Calu3 (cell line): ENCODE results near the gene EFCAB9. TPM values are rescaled to one million over a fixed set of nuclear protein-coding genes. Genes with fewer than 3 reads are reported as not detected.
"Not testable (repeated sequence)": the region's sequence is repeated elsewhere in the genome, so short reads cannot be mapped to it uniquely, and the experiment has no call there.

ENCODE experiments used
- BruUV-seq: library from RNA; stranded (reverse); fragments of 400-500 nt; replicated peaks from 2 replicates; lab custom pipeline; 2021; lab: Mats Ljungman, UMichigan
- CTCF ChIA-PET: fragments of 300-600 bp; sonication (Branson Sonifier 250); formaldehyde crosslinking; loops from one replicate; lab custom pipeline; 2022; ENCODE audit warnings: antibody characterized with exemption; lab: Charles Lee
- DNase-seq: peaks from one replicate; pipeline ENCODE4 v3.0.0; 2022
- H3K27ac Mint-ChIP-seq: one replicate; pipeline ENCODE4 v1.8.0; 2022; ENCODE audit warnings: mixed read lengths; ENCODE audit not compliant: unreplicated experiment
- H3K27me3 Mint-ChIP-seq: one replicate; pipeline ENCODE4 v1.8.0; 2022; ENCODE audit warnings: mixed read lengths; ENCODE audit not compliant: unreplicated experiment
- H3K36me3 Mint-ChIP-seq: one replicate; pipeline ENCODE4 v1.8.0; 2022; ENCODE audit warnings: mild to moderate bottlenecking, moderate library complexity, mixed read lengths; ENCODE audit not compliant: insufficient read depth, unreplicated experiment
- H3K4me1 Mint-ChIP-seq: one replicate; pipeline ENCODE4 v1.8.0; 2022; ENCODE audit warnings: mild to moderate bottlenecking, low read depth, mixed read lengths; ENCODE audit not compliant: unreplicated experiment
- H3K4me3 Mint-ChIP-seq: one replicate; pipeline ENCODE4 v1.8.0; 2022; ENCODE audit warnings: mild to moderate bottlenecking, low read depth, moderate library complexity, mixed read lengths; ENCODE audit not compliant: unreplicated experiment
- H3K9me3 Mint-ChIP-seq: one replicate; pipeline ENCODE4 v1.8.0; 2022; ENCODE audit warnings: low read depth, mixed read lengths; ENCODE audit not compliant: unreplicated experiment
- intact Hi-C: fragments of 100-400 bp; cut with micrococcal nuclease; formaldehyde crosslinking; loops from one replicate; pipeline ENCODE4 v1.10.0; 2022; ENCODE audit not compliant: unreplicated experiment
- total RNA-seq: library from RNA; stranded (reverse); gene quantifications from 2 replicates; pipeline ENCODE4 v1.2.3, GENCODE V29; 2022
- TF ChIP-seq, protein P1 (sequence below): fragments of 200-600 bp; IDR thresholded peaks from one replicate; pipeline ENCODE4 v1.8.0; 2022; ENCODE audit warnings: antibody characterized with exemption; ENCODE audit not compliant: unreplicated experiment

The EFCAB9 gene
- total RNA-seq, 1 experiment from 2014 or later: not detected

DNA sequence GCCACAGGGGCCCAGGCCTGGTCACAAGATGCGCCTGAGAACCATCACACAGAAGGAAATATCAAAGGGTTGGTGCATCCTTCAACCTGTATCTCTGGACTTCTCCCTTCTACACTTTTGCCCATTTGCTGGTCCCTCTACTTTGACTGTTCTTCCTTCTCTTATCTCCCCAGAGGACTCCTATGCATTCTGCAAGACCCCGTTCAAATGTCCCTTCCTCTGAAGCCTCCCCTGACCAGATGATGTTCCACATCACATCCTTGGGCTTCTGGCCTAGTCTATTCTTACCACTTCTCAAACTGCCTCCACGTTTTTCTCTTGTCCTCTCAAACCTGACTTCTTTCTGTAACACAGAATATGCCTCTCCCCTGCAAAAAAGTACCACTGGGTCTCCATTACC is 40.3 kb upstream of the EFCAB9 start:
- H3K4me1 Mint-ChIP-seq: peaks cover 7% of the 10 kb centered on the region

GRCh38 chr5:172155101-172155500 is 38.9 kb upstream of the EFCAB9 start:
- DNase-seq, H3K36me3 Mint-ChIP-seq, H3K9me3 Mint-ChIP-seq, H3K4me1 Mint-ChIP-seq, H3K27ac Mint-ChIP-seq, intact Hi-C loops, H3K27me3 Mint-ChIP-seq, H3K4me3 Mint-ChIP-seq, BruUV-seq: not testable (repeated sequence)
- CTCF ChIA-PET: interaction anchor here (0.7 kb wide), 1 partner anchor 492 kb away, joined by 3 read pairs; no protein-coding TSS in a partner anchor

More for the DNA sequence above, 40.3 kb upstream of the EFCAB9 start:
- CTCF ChIA-PET: no interaction called here
- BruUV-seq: no TSS peak
- no peak overlapping the region for H3K27ac Mint-ChIP-seq
- TF ChIP-seq, protein P1, sequence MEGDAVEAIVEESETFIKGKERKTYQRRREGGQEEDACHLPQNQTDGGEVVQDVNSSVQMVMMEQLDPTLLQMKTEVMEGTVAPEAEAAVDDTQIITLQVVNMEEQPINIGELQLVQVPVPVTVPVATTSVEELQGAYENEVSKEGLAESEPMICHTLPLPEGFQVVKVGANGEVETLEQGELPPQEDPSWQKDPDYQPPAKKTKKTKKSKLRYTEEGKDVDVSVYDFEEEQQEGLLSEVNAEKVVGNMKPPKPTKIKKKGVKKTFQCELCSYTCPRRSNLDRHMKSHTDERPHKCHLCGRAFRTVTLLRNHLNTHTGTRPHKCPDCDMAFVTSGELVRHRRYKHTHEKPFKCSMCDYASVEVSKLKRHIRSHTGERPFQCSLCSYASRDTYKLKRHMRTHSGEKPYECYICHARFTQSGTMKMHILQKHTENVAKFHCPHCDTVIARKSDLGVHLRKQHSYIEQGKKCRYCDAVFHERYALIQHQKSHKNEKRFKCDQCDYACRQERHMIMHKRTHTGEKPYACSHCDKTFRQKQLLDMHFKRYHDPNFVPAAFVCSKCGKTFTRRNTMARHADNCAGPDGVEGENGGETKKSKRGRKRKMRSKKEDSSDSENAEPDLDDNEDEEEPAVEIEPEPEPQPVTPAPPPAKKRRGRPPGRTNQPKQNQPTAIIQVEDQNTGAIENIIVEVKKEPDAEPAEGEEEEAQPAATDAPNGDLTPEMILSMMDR: no peak
- no peaks in the 10 kb centered on the region for H3K9me3 Mint-ChIP-seq
- no peak for DNase-seq
- H3K36me3 Mint-ChIP-seq: peaks cover 4% of the 10 kb centered on the region
- no peaks in the 10 kb centered on the region for H3K27me3 Mint-ChIP-seq
- H3K4me3 Mint-ChIP-seq: no peak overlapping the region
- intact Hi-C loops: no loop called here

DNA sequence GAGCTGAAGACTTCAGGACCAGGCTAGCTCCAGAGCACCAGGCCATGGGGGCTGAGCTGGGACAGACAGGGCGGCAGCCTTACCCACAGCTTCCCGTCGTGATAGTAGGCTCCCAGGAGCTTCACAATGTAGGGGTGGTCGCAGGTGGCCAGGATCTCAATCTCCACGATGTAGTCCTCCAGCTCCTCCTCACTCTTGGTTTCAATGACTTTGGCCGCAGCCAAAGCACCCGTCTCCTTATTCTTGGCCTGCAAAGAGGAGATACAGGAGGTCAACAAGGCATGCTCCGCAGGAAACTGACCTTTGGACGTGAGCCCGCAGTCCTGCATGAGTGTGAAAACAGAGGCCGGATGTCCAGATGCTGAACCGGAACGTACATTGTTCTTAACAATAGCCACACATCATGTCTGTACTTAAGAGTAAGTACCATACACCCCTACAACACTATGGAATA is 37.4 kb upstream of the EFCAB9 start:
- Mint-ChIP-seq H3K9me3 (no peaks in the 10 kb centered on the region), H3K27ac (no peak overlapping the region), H3K27me3 (no peaks in the 10 kb centered on the region), H3K36me3 (peaks cover 7% of the 10 kb centered on the region), H3K4me3 (no peak overlapping the region), H3K4me1 (peaks cover 11% of the 10 kb centered on the region)
- CTCF ChIA-PET: interaction anchor here (0.8 kb wide), 1 partner anchor 12 kb away, joined by 4 read pairs; no protein-coding TSS in a partner anchor
- intact Hi-C loops: no loop called here
- no TSS peak for BruUV-seq
- TF ChIP-seq, protein P1: no peak
- no peak for DNase-seq

DNA sequence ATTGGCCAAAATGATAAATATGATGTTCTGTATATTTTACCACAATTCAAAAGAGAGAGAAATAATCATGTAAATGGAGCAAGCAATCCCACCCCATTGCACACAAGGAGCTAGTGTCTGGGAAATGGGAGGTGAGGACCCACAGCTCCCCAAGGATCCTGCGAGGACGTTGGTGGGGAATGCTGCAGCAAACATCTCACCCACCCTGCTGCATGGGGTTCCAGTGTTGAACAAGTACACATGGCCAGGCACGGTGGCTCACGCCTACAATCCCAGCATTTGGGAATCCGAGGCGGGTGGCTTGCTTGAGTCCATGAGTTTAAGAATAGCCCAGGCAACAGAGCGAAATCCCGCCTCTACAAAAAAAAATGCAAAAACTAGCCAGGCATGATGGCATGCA is 35.0 kb upstream of the EFCAB9 start:
- Mint-ChIP-seq H3K27ac (no peak overlapping the region), H3K9me3 (no peaks in the 10 kb centered on the region), H3K4me1 (peaks cover 11% of the 10 kb centered on the region), H3K4me3 (no peak overlapping the region), H3K36me3 (peaks cover 5% of the 10 kb centered on the region), H3K27me3 (no peaks in the 10 kb centered on the region)
- BruUV-seq: no TSS peak
- CTCF ChIA-PET: no interaction called here
- intact Hi-C loops: no loop called here
- TF ChIP-seq, protein P1: no peak
- no peak for DNase-seq

GRCh38 chr5:172160506-172160905 is 33.5 kb upstream of the EFCAB9 start:
- peak; percentile 59 for DNase-seq

More at GRCh38 chr5:172160506-172160905, 33.5 kb upstream of the EFCAB9 start:
- TF ChIP-seq, protein P1: no peak
- H3K27me3 Mint-ChIP-seq: no peaks in the 10 kb centered on the region
- no peaks in the 10 kb centered on the region for H3K9me3 Mint-ChIP-seq
- H3K4me3 Mint-ChIP-seq: no peak overlapping the region
- H3K4me1 Mint-ChIP-seq: peaks cover 11% of the 10 kb centered on the region
- peak overlapping the region; percentile 38 for H3K27ac Mint-ChIP-seq
- intact Hi-C loops: no loop called here
- H3K36me3 Mint-ChIP-seq: peaks cover 5% of the 10 kb centered on the region
- no TSS peak for BruUV-seq
- CTCF ChIA-PET: interaction anchor here (0.7 kb wide), 2 partner anchors 31 to 604 kb away, joined by 3 read pairs; no protein-coding TSS in a partner anchor
